Stomach smooth muscle (tissue), 2 donors: ENCODE data around the gene OR2B6.
"Not testable (repeated sequence)": the region's sequence is repeated elsewhere in the genome, so short reads cannot be mapped to it uniquely, and the experiment has no call there.

ENCODE experiments used
- H3K27ac ChIP-seq: one replicate; pipeline ENCODE4 v1.7.0; 2013; ENCODE audit warnings: mild to moderate bottlenecking, low read length, inconsistent platforms
- H3K27me3 ChIP-seq, 2 donors: one replicate each; pipeline ENCODE4 v1.7.0; 2013; ENCODE audit warnings: low read length in 2 of 2; ENCODE audit not compliant: insufficient read depth in 2 of 2, control insufficient read depth in 1 of 2
- H3K36me3 ChIP-seq, 2 donors: one replicate each; pipeline ENCODE4 v1.7.0; 2013; ENCODE audit warnings: low read length in 2 of 2; ENCODE audit not compliant: control insufficient read depth in 2 of 2, insufficient read depth in 2 of 2
- H3K4me1 ChIP-seq: one replicate; pipeline ENCODE4 v1.7.0; 2013; ENCODE audit warnings: low read length; ENCODE audit not compliant: control insufficient read depth, insufficient read depth
- H3K4me3 ChIP-seq, 2 donors: one replicate each; pipeline ENCODE4 v1.7.0; 2013; ENCODE audit warnings: low read length in 2 of 2
- H3K9ac ChIP-seq, 2 donors: one replicate each; pipeline ENCODE4 v1.7.0; 2013; ENCODE audit warnings: low read length in 2 of 2, mild to moderate bottlenecking in 1 of 2
- H3K9me3 ChIP-seq, 2 donors: one replicate each; pipeline ENCODE4 v1.7.0; 2013; ENCODE audit warnings: low read length in 2 of 2; ENCODE audit not compliant: control insufficient read depth in 2 of 2
- donor health status: healthy.
- donor health status: Pancreatic carcinoma.

Gene OR2B6

DNA sequence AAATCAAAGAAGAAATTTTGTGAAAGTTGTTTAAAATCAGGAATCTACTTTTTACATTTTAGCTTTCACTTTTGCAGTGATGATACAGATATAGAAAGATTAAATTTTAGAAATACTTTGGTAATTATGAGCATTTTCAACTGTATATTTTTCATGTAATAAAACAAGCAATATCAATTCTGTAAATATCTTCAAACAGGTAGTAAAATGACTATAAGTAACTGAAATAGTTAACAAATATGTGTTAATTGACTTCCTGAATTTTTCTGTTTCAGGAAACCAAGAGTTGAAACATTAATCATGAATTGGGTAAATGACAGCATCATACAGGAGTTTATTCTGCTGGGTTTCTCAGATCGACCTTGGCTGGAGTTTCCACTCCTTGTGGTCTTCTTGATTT, at the start of gene OR2B6:
Gene OR2B6, plus strand, starts transcription at position 301 of the 400 bp plus-strand sequence. Its CDS starts 0 bp downstream, at position 301.
- Histone ChIP-seq H3K27me3 (no peaks in the 10 kb centered on the region), H3K9ac (no peak within 1 kb of the TSS), H3K4me1 (no peaks in the 10 kb centered on the region), H3K27ac (no peak within 1 kb of the TSS), H3K36me3 (no peaks in the 10 kb centered on the region), H3K4me3 (no peak within 1 kb of the TSS), H3K9me3 (no peaks in the 10 kb centered on the region)

DNA sequence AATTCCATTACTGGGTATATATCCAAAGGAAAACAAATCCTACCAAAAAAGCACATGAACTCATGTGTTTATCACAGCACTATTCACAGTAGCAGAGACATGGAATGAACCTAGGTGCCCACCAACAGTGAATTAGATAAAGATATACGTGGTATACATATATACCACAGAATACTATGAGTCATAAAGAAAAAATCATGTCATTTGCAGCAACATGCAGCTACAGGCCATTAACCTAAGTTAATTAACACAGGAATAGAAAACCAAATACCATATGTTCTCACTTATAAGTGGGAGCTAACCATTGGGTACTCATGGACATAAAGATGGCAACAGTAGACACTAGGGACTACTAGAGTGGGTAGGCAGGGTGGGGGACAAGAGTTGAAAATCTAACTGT, 49.0 kb upstream of the OR2B6 start:
- no peak overlapping the region for H3K27ac ChIP-seq
- H3K9ac ChIP-seq = no peak overlapping the region
- H3K27me3 ChIP-seq = no peaks in the 10 kb centered on the region
- H3K4me3 ChIP-seq = no peak overlapping the region
- H3K36me3 ChIP-seq = no peaks in the 10 kb centered on the region
- H3K9me3 ChIP-seq = no peaks in the 10 kb centered on the region
- no peaks in the 10 kb centered on the region for H3K4me1 ChIP-seq

GRCh38 chr6:27911956-27912446, 45.0 kb upstream of the OR2B6 start, which contains the start of gene OR2B2:
OR2B2 (minus strand) TSS chr6:27912396; CDS start chr6:27912319, 77 bp downstream.
- Histone ChIP-seq H3K4me3 (no peak within 1 kb of the TSS), H3K27me3 (no peaks in the 10 kb centered on the region), H3K4me1 (no peaks in the 10 kb centered on the region), H3K36me3 (no peaks in the 10 kb centered on the region), H3K27ac (no peak within 1 kb of the TSS), H3K9me3 (no peaks in the 10 kb centered on the region), H3K9ac (no peak within 1 kb of the TSS)

DNA sequence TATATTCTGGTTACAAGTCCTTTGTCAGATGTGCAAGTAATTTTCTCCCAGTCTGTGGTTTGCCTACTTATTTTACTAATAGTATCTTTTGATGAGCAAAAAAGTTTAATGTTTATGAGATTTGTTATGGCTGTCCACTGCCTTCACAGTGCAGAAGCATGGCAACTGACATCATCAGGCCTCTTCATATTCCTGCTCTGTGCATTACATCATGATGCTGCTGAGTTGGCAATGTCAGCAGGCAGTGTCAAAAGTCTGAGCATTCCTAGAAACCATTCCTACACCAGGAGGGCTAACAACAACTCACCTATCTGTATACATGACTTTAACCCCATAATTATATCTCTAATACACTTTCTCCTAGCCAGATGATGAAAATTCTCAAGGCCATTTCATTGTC, 34.1 kb upstream of the OR2B6 start:
- H3K27me3 ChIP-seq = no peaks in the 10 kb centered on the region
- H3K9ac ChIP-seq = no peak overlapping the region
- no peaks in the 10 kb centered on the region for H3K36me3 ChIP-seq
- H3K4me1 ChIP-seq = no peaks in the 10 kb centered on the region
- H3K9me3 ChIP-seq = no peaks in the 10 kb centered on the region
- no peak overlapping the region for H3K4me3 ChIP-seq
- no peak overlapping the region for H3K27ac ChIP-seq

GRCh38 chr6:27924179-27924578, 32.9 kb upstream of the OR2B6 start:
- Histone ChIP-seq H3K27ac (no peak overlapping the region), H3K27me3 (no peaks in the 10 kb centered on the region)

DNA sequence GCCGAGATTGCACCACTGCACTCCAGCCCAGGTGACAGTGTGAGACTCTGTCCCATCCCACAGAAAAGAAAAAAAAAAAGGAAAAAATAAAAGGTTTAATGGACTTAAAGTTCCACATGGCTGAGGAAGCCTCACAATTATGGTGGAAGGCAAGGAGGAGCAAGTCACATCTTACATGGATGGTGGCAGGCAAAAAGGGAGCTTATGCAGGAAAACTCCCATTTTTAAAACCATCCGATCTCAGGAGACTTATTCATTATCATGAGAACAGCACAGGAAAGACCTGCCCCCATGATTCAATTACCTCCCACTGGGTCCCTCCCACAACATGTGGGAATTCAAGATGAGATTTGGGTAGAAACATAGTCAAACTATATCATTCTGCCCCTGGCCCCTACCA, 29.0 kb upstream of the OR2B6 start:
- not testable (repeated sequence) for H3K4me3 ChIP-seq, H3K36me3 ChIP-seq, H3K9ac ChIP-seq, H3K9me3 ChIP-seq, H3K4me1 ChIP-seq, H3K27me3 ChIP-seq, H3K27ac ChIP-seq

More at GRCh38 chr6:27924179-27924578, 32.9 kb upstream of the OR2B6 start:
- H3K9ac ChIP-seq = no peak overlapping the region
- H3K4me1 ChIP-seq = no peaks in the 10 kb centered on the region
- H3K9me3 ChIP-seq = no peaks in the 10 kb centered on the region
- H3K4me3 ChIP-seq = no peak overlapping the region
- H3K36me3 ChIP-seq = no peaks in the 10 kb centered on the region

- not testable (repeated sequence) for H3K36me3 ChIP-seq, H3K9me3 ChIP-seq, H3K27me3 ChIP-seq, H3K4me3 ChIP-seq, H3K9ac ChIP-seq, H3K4me1 ChIP-seq, H3K27ac ChIP-seq
Measured at GRCh38 chr6:27929930-27930329, 27.1 kb upstream of the OR2B6 start.

- Histone ChIP-seq H3K27ac (no peak overlapping the region), H3K27me3 (no peaks in the 10 kb centered on the region), H3K36me3 (no peaks in the 10 kb centered on the region), H3K4me1 (no peaks in the 10 kb centered on the region), H3K9me3 (no peaks in the 10 kb centered on the region), H3K4me3 (no peak overlapping the region), H3K9ac (no peak overlapping the region)
Measured at GRCh38 chr6:27931209-27931608, 25.8 kb upstream of the OR2B6 start.

DNA sequence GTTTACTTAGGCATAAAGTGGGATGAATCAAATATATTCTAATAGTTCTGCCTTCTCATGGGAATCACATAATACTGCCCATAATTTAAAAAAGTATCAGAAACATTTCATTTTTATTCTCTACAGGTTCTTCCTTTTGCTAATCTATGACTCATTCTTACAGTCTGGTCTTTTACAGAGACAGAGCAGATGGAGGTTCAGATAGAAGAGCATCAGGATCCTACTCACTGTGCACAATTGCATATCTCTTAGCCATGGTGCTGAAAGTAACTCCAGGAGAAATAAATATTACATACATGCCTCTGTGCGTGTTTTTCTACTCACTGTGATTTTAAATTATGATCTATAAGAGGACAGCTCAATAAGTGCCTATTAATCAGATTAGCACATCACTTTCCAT, 16.3 kb upstream of the OR2B6 start:
- Histone ChIP-seq H3K27me3 (peaks cover 0 to 4% of the 10 kb centered on the region in 2 donors), H3K4me3 (no peak overlapping the region), H3K27ac (no peak overlapping the region), H3K36me3 (no peaks in the 10 kb centered on the region), H3K4me1 (no peaks in the 10 kb centered on the region), H3K9me3 (no peaks in the 10 kb centered on the region), H3K9ac (no peak overlapping the region)

DNA sequence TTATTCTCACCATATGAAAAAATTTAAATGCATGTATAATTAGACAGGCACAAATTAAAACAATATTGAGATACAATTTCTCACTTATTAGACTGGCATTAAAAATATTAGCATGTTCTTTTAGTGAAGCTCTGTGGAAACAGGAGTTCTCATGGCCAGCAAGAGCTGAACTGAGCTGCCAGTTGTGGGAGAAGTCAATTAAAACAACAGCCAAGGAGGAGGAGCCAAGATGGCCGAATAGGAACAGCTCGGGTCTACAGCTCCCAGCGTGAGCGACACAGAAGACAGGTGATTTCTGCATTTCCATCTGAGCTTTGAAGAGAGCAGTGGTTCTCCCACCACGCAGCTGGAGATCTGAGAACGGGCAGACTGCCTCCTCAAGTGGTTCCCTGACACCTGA, 14.0 kb upstream of the OR2B6 start:
- H3K9ac ChIP-seq, H3K9me3 ChIP-seq, H3K27ac ChIP-seq: not testable (repeated sequence)

GRCh38 chr6:27948237-27948636, 8.8 kb upstream of the OR2B6 start:
- Histone ChIP-seq H3K36me3 (no peaks in the 10 kb centered on the region), H3K4me3 (no peak overlapping the region), H3K27ac (no peak overlapping the region), H3K9ac (no peak overlapping the region), H3K9me3 (no peaks in the 10 kb centered on the region), H3K27me3 (peaks cover 0 to 2% of the 10 kb centered on the region in 2 donors), H3K4me1 (no peaks in the 10 kb centered on the region)

More for the DNA sequence above, 14.0 kb upstream of the OR2B6 start:
- not testable (repeated sequence) for H3K4me1 ChIP-seq, H3K4me3 ChIP-seq, H3K27me3 ChIP-seq, H3K36me3 ChIP-seq
